K562 (cell line): ENCODE data around the gene HLA-F. TPM values are rescaled to one million over a fixed set of nuclear protein-coding genes. Genes with fewer than 3 reads are reported as not detected.

ENCODE experiments used
- ATAC-seq: fragments of 200-7000 bp; cut with Tn5 transposase; 3 replicates; pipeline ENCODE4 v1.9.1; 2020; ENCODE audit warnings: moderate library complexity
- BruUV-seq: library from RNA; stranded (reverse); fragments of 400-500 nt; replicated peaks from 2 replicates; lab custom pipeline; 2021; lab: Mats Ljungman, UMichigan
- CTCF ChIA-PET: fragments of 300-600 bp; formaldehyde crosslinking; extraction: SDS; loops from one replicate; lab custom pipeline; 2021; ENCODE audit warnings: low intra/inter-chr PET ratio; lab: Yijun Ruan, JAX
- POLR2A ChIA-PET: fragments of 300-600, 350-650 bp; sonication (Branson Sonifier 250); formaldehyde crosslinking; extraction: SDS; loops from one replicate; lab custom pipeline; 2021; ENCODE audit warnings: antibody characterized with exemption, inconsistent platforms; lab: Yijun Ruan, JAX
- DNase-seq, 4 experiments: peaks; one replicate each; pipeline versions ENCODE4 v3.0.0 to v3.0.0-alpha.2; 2011 to 2018; ENCODE audit warnings: low spot score in 3 of 4, mixed read lengths in 3 of 4; ENCODE audit errors: extremely low read depth in 1 of 4
- FAIRE-seq: peaks from 2 replicates; lab custom pipeline; 2011; peaks lifted over from hg19 to GRCh38; lab: Jason Lieb, UNC
- H2AFZ ChIP-seq: 2 replicates; pipeline ENCODE4 v1.6.0; 2011; ENCODE audit warnings: low read depth, low read length, control low read depth, inconsistent platforms
- H3K27ac ChIP-seq: fragments of 200-600 bp; 3 replicates; pipeline ENCODE4 v1.8.0; 2011; ENCODE audit warnings: low read depth, mild to moderate bottlenecking, control low read depth, inconsistent platforms, low read length, moderate library complexity, mixed read lengths; ENCODE audit errors: extremely low read depth
- H3K27me3 ChIP-seq, 2 experiments: fragments of 300-600 bp in 1 of 2; 2 replicates in 1 of 2; 3 replicates in 1 of 2; pipeline versions ENCODE4 v1.6.0 to v1.8.0; 2011; ENCODE audit warnings: inconsistent platforms in 2 of 2, low read length in 2 of 2, mild to moderate bottlenecking in 1 of 2, mixed read lengths in 1 of 2, moderate library complexity in 1 of 2; ENCODE audit not compliant: control insufficient read depth in 2 of 2, insufficient read depth in 2 of 2
- H3K36me3 ChIP-seq: fragments of 300-600 bp; 3 replicates; pipeline ENCODE4 v1.8.0; 2011; ENCODE audit warnings: mild to moderate bottlenecking, low read length, inconsistent platforms; ENCODE audit not compliant: control insufficient read depth, insufficient read depth
- H3K4me1 ChIP-seq, 2 experiments: fragments of 200-600 bp in 1 of 2; replicated peaks in 1 of 2; 2 replicates in 1 of 2; 3 replicates in 1 of 2; pipeline versions ENCODE4 v1.5.1 to v1.8.0; 2011; ENCODE audit warnings: inconsistent platforms in 2 of 2, low read length in 2 of 2, mild to moderate bottlenecking in 1 of 2, mixed read lengths in 1 of 2, moderate library complexity in 1 of 2; ENCODE audit not compliant: control insufficient read depth in 2 of 2, insufficient read depth in 2 of 2
- H3K4me2 ChIP-seq: 2 replicates; pipeline ENCODE4 v1.6.1; 2011; ENCODE audit warnings: low read length, control low read depth, inconsistent platforms, mixed read lengths; ENCODE audit not compliant: insufficient read depth
- H3K4me3 ChIP-seq: fragments of 200-600 bp; sonication (generic), shearing (Covaris generic); 2 replicates; pipeline ENCODE4 v1.5.1; 2016; ENCODE audit warnings: control low read depth, inconsistent platforms
- H3K79me2 ChIP-seq: fragments of 200-600 bp; 3 replicates; pipeline ENCODE4 v1.8.0; 2011; ENCODE audit warnings: low read length, inconsistent platforms; ENCODE audit not compliant: control insufficient read depth, insufficient read depth
- H3K9ac ChIP-seq, 2 experiments: 2 replicates each; pipeline versions ENCODE4 v1.6.0 to v1.6.1; 2011; ENCODE audit warnings: low read depth in 2 of 2, low read length in 2 of 2, control low read depth in 1 of 2, inconsistent platforms in 1 of 2, mild to moderate bottlenecking in 1 of 2, mixed read lengths in 1 of 2; ENCODE audit not compliant: insufficient read depth in 1 of 2
- H3K9me1 ChIP-seq: one replicate; pipeline ENCODE4 v1.6.0; 2011; ENCODE audit warnings: inconsistent platforms, mild to moderate bottlenecking, low read length, moderate library complexity; ENCODE audit not compliant: control insufficient read depth, insufficient read depth
- H3K9me3 ChIP-seq: replicated peaks from 2 replicates; pipeline ENCODE4 v1.5.1; 2011; ENCODE audit warnings: low read depth, low read length, inconsistent platforms; ENCODE audit not compliant: control insufficient read depth, insufficient read depth
- H4K20me1 ChIP-seq: replicated peaks from 2 replicates; pipeline ENCODE4 v1.6.1; 2011; ENCODE audit warnings: low read length, inconsistent platforms, mixed read lengths; ENCODE audit not compliant: control insufficient read depth, insufficient read depth
- LCOR ChIP-seq: sonication (generic); formaldehyde crosslinking; IDR thresholded peaks from 2 replicates; pipeline ENCODE4 v1.8.0; 2022; ENCODE audit warnings: mild to moderate bottlenecking, missing genetic modification reagents
- RAD21 ChIP-seq, 2 experiments: fragments of 250-450 bp in 1 of 2; fragments of 450-650 bp in 1 of 2; sonication (Bioruptor Pico) in 1 of 2; formaldehyde crosslinking in 1 of 2; IDR thresholded peaks in 1 of 2; conservative IDR thresholded peaks in 1 of 2; 2 replicates each; pipeline versions ENCODE4 v1.4.0 to v1.8.0; 2020 to 2022; ENCODE audit warnings: mild to moderate bottlenecking in 2 of 2, moderate library complexity in 1 of 2
- SOX6 ChIP-seq: fragments of 450-650 bp; IDR thresholded peaks from 2 replicates; pipeline ENCODE4 v1.6.1; 2014; ENCODE audit warnings: mild to moderate bottlenecking
- WGBS: fragments of 100-300 bp; shearing (Covaris generic); methylation state at CpG from one replicate; pipeline ENCODE4 v1.1.6; 2016; ENCODE audit warnings: low coverage, mixed read lengths; ENCODE audit not compliant: insufficient coverage; ENCODE audit errors: missing lambda C conversion rate; 5-methylcytosine and 5-hydroxymethylcytosine counted together
- in situ Hi-C: fragments of 300-500 bp; cut with MboI; formaldehyde crosslinking; loops from 4 replicates; pipeline ENCODE4 v1.15.0; 2018; ENCODE audit warnings: inconsistent platforms, mixed read lengths
- intact Hi-C: fragments of 100-400 bp; cut with micrococcal nuclease; formaldehyde crosslinking; loops from 2 replicates; pipeline ENCODE4 v1.14.2; 2022
- polyA plus RNA-seq, 8 experiments: library from polyadenylated mRNA; depleted of rRNA in 4 of 8; stranded (reverse) in 5 of 8; unstranded in 3 of 8; fragments of >200 nt; fragmentation: Nextera tagmentation in 2 of 8; fragmentation: Illumina TruSeq in 1 of 8; extraction: Ambion mirVana in 2 of 8; extraction: Trizol in 1 of 8; gene quantifications; 2 replicates each; pipeline versions ENCODE4 v1.2.1 to v1.2.3, GENCODE V29; 2011 to 2014; ENCODE audit warnings: inconsistent platforms in 1 of 8, missing spikeins in 1 of 8
- total RNA-seq, 7 experiments: library from RNA; depleted of rRNA in 6 of 7; stranded (reverse); fragments of >200 nt in 6 of 7; fragmentation: Illumina TruSeq in 2 of 7; extraction: Trizol in 2 of 7; gene quantifications; 2 replicates each; pipeline versions ENCODE4 v1.2.1 to v1.2.3, GENCODE V29; 2011 to 2021; ENCODE audit warnings: low replicate concordance in 1 of 7
- TF ChIP-seq, protein P1 (sequence below): IDR thresholded peaks from 2 replicates; pipeline ENCODE4 v1.6.1; 2011; ENCODE audit warnings: borderline replicate concordance, low read depth, mild to moderate bottlenecking, moderate library complexity, low read length; ENCODE audit not compliant: insufficient read depth, poor library complexity, severe bottlenecking
- TF ChIP-seq, protein P2 (sequence below): sonication (generic); formaldehyde crosslinking; IDR thresholded peaks from 2 replicates; pipeline ENCODE4 v1.8.1; 2022; ENCODE audit warnings: missing genetic modification reagents
- TF ChIP-seq, protein P3 (sequence below): sonication (generic); formaldehyde crosslinking; IDR thresholded peaks from 2 replicates; pipeline ENCODE4 v1.8.0; 2023; ENCODE audit warnings: missing genetic modification reagents, mild to moderate bottlenecking, borderline replicate concordance

The HLA-F gene
- total and polyA plus RNA-seq, 9 of the 15 experiments (the other 6 are each of a cell fraction or from before 2014, with no cell fraction given), result 0.40 to 0.76 (median 0.46) TPM; not detected in 6

DNA sequence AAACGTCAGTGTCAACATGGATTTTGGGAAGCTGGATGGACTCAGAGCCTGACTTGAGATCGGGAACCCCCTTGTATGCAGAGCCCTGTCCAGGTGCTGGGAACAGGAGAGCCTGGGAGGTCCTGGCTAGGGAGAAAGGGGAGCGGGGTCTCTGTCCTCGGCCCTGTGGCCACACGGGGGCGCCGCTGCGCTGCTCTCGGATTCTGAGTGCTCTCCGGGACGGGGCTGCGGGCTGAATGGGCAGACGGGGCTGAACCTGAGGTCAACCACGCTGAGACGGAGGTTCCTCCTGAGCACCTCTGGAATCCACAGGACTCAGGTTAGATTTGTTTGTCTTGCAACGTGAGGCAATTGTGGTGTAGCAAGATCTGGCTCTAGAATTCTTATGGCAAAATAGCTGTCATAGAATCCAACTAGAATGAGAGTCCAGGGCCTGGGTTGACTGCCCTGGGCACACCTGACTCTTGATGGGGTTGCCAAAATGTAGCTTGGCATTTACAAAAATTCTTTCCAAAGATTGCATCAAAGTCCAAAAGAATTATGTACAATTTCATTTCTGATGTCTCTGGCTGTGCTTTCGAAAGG lies 20.6 kb upstream of the HLA-F start (continued):
- TF ChIP-seq, protein P1, sequence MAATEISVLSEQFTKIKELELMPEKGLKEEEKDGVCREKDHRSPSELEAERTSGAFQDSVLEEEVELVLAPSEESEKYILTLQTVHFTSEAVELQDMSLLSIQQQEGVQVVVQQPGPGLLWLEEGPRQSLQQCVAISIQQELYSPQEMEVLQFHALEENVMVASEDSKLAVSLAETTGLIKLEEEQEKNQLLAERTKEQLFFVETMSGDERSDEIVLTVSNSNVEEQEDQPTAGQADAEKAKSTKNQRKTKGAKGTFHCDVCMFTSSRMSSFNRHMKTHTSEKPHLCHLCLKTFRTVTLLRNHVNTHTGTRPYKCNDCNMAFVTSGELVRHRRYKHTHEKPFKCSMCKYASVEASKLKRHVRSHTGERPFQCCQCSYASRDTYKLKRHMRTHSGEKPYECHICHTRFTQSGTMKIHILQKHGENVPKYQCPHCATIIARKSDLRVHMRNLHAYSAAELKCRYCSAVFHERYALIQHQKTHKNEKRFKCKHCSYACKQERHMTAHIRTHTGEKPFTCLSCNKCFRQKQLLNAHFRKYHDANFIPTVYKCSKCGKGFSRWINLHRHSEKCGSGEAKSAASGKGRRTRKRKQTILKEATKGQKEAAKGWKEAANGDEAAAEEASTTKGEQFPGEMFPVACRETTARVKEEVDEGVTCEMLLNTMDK, result peak; percentile 16
- TF ChIP-seq, all 486 proteins: peak for 8

DNA sequence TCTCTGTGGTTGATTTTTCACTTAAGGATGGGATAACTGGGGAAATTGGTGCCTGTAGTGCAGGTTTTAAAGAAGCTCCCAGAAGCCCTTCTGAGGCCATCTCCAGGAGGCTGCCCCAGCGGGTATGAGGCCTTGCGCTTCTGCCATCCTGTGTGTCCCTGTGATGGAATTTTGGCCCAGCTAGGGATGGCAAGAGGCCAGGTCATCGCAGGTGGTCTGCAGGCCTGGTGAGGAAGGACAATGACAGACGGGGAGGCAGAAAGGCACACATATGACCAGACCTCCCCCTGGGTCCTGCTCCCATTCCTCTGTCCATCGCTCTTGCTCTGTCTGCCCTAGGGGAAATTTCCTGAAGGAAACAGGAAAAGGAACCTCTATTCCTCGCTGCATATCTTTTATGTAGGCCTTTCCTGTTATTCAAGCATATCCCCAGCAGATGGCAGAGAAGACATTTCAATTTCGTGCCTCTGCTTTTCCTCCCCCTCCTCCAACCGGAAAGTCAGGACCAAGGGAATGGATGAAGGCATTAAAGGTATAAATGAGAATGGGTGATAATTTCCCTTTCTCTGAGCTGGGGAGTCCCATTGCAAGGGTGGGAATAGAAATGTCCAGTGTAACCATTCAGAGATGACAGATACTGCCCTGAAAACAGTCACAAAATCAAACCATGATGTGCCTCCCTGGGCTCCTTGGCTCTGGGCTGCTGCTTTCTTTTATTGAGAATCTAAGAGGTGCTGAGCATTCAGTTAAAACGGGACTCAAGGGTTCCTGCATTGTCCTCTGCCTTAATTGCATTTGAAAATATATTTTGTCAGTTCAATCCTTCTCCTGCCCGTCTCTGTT lies 17.6 kb upstream of the HLA-F start:
- DNase-seq (peak in 3 of 4 experiments; percentile 30 to 56 (median 54)), FAIRE-seq (peak; percentile 86), ATAC-seq (peak; percentile 61; the same call in 2 of the 3 replicates)
- Histone ChIP-seq H3K36me3 (no peaks in the 10 kb centered on the region), H3K4me3 (no peak overlapping the region), H3K4me1 (no peaks in the 10 kb centered on the region), H3K9ac (no peak overlapping the region), H3K9me3 (no peaks in the 10 kb centered on the region), H3K4me2 (no peak overlapping the region), H3K79me2 (no peaks in the 10 kb centered on the region), H4K20me1 (no peaks in the 10 kb centered on the region), H3K27me3 (peaks cover 6 to 34% of the 10 kb centered on the region in 2 experiments; a peak in 3 of 5 replicates), H2AFZ (no peak overlapping the region), H3K27ac (no peak overlapping the region), H3K9me1 (no peaks in the 10 kb centered on the region)
- BruUV-seq, result no TSS peak
- CTCF ChIA-PET, result interaction anchor here (0.7 to 2.9 kb wide), 4 partner anchors 47 to 308 kb away, joined by 3 to 38 read pairs (median 5); no protein-coding TSS in a partner anchor
- in situ Hi-C loops (no loop called here), intact Hi-C loops (loop anchor here (1.0 to 5.0 kb wide), 3 partner anchors 48 to 307 kb away; no protein-coding TSS in a partner anchor)
- WGBS, result under 1% methylated on average over 10 of the region's 10 CpGs
- POLR2A ChIA-PET, result interaction anchor here (0.6 kb wide), 1 partner anchor 1457 kb away, joined by 3 read pairs; no protein-coding TSS in a partner anchor
- TF ChIP-seq, protein P2, sequence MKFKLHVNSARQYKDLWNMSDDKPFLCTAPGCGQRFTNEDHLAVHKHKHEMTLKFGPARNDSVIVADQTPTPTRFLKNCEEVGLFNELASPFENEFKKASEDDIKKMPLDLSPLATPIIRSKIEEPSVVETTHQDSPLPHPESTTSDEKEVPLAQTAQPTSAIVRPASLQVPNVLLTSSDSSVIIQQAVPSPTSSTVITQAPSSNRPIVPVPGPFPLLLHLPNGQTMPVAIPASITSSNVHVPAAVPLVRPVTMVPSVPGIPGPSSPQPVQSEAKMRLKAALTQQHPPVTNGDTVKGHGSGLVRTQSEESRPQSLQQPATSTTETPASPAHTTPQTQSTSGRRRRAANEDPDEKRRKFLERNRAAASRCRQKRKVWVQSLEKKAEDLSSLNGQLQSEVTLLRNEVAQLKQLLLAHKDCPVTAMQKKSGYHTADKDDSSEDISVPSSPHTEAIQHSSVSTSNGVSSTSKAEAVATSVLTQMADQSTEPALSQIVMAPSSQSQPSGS (CRISPR knock-in tag), result no peak
- no peak for TF ChIP-seq SOX6
- TF ChIP-seq, protein P3, sequence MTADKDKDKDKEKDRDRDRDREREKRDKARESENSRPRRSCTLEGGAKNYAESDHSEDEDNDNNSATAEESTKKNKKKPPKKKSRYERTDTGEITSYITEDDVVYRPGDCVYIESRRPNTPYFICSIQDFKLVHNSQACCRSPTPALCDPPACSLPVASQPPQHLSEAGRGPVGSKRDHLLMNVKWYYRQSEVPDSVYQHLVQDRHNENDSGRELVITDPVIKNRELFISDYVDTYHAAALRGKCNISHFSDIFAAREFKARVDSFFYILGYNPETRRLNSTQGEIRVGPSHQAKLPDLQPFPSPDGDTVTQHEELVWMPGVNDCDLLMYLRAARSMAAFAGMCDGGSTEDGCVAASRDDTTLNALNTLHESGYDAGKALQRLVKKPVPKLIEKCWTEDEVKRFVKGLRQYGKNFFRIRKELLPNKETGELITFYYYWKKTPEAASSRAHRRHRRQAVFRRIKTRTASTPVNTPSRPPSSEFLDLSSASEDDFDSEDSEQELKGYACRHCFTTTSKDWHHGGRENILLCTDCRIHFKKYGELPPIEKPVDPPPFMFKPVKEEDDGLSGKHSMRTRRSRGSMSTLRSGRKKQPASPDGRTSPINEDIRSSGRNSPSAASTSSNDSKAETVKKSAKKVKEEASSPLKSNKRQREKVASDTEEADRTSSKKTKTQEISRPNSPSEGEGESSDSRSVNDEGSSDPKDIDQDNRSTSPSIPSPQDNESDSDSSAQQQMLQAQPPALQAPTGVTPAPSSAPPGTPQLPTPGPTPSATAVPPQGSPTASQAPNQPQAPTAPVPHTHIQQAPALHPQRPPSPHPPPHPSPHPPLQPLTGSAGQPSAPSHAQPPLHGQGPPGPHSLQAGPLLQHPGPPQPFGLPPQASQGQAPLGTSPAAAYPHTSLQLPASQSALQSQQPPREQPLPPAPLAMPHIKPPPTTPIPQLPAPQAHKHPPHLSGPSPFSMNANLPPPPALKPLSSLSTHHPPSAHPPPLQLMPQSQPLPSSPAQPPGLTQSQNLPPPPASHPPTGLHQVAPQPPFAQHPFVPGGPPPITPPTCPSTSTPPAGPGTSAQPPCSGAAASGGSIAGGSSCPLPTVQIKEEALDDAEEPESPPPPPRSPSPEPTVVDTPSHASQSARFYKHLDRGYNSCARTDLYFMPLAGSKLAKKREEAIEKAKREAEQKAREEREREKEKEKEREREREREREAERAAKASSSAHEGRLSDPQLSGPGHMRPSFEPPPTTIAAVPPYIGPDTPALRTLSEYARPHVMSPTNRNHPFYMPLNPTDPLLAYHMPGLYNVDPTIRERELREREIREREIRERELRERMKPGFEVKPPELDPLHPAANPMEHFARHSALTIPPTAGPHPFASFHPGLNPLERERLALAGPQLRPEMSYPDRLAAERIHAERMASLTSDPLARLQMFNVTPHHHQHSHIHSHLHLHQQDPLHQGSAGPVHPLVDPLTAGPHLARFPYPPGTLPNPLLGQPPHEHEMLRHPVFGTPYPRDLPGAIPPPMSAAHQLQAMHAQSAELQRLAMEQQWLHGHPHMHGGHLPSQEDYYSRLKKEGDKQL (CRISPR knock-in tag), result 0 out of 2 replicates have a peak, but pooled peaks have one; percentile 20
- TF ChIP-seq RAD21 (CRISPR knock-in tag; conservative IDR thresholded peaks at IDR 0.05 in 1 of 2, IDR thresholded peaks at IDR 0.05 in 1 of 2), result peak; percentile 93
- TF ChIP-seq LCOR (CRISPR knock-in tag), result no peak
